ENCODE measurements around the gene ADGRG1.

GRCh38 chr16:57683636-57684545 lies 55.5 kb downstream of the ADGRG1 start:
- TF ChIP-seq TAF1 (IDR thresholded peaks at IDR 0.05; ENCODE audit: borderline replicate concordance, insufficient read depth, low read length), result no peak
- TF ChIP-seq POLR2AphosphoS5 (IDR thresholded peaks at IDR 0.05; ENCODE audit: low read depth, low read length), result no peak
- TF ChIP-seq REST (IDR thresholded peaks at IDR 0.05; ENCODE audit: insufficient read depth in 1 of 2, low read depth in 2 of 2, low read length in 2 of 2), result no peak
- no peak for TF ChIP-seq SIN3A (IDR thresholded peaks at IDR 0.05; ENCODE audit: borderline replicate concordance, insufficient read depth, low read length)
- no peak for TF ChIP-seq FOXP2 (optimal IDR thresholded peaks at IDR 0.05; ENCODE audit: borderline replicate concordance, extremely low read depth, extremely low read length, insufficient read depth)

Data from PFSK-1 (cell line).